Sigmoid colon (tissue), 7 donors: ENCODE measurements around the gene SLC9A5. TPM values are rescaled to one million over a fixed set of nuclear protein-coding genes. Genes with fewer than 3 reads are reported as not detected.

ENCODE experiments used
- DNase-seq: peaks from one replicate; pipeline ENCODE4 v3.0.0-alpha.2; 2019
- H3K27ac ChIP-seq, 4 donors: fragments of 200-600 bp; sonication (generic); one replicate each; pipeline ENCODE4 v1.5.1; 2016 to 2019; ENCODE audit warnings: mild to moderate bottlenecking in 1 of 4
- H3K27me3 ChIP-seq, 3 donors: fragments of 200-600 bp; sonication (generic); one replicate each; pipeline ENCODE4 v1.5.1; 2019; ENCODE audit warnings: mild to moderate bottlenecking in 1 of 3
- H3K36me3 ChIP-seq, 4 donors: fragments of 200-600 bp; sonication (generic); one replicate each; pipeline ENCODE4 v1.5.1; 2016 to 2019
- H3K4me1 ChIP-seq, 4 donors: fragments of 200-600 bp; sonication (generic); one replicate each; pipeline ENCODE4 v1.5.1; 2017 to 2019
- H3K4me3 ChIP-seq, 4 donors: fragments of 200-600 bp; sonication (generic); one replicate each; pipeline ENCODE4 v1.5.1; 2017 to 2019; ENCODE audit warnings: mild to moderate bottlenecking in 2 of 4, moderate library complexity in 1 of 4
- H3K9me3 ChIP-seq, 4 donors: fragments of 200-600 bp in 3 of 4; sonication (generic) in 3 of 4; one replicate each; pipeline versions ENCODE4 v1.5.1 to v1.6.1; 2013 to 2019
- CTCF ChIP-seq, 4 experiments: fragments of 450-650 bp in 3 of 4; fragments of 200-600 bp in 1 of 4; IDR thresholded peaks; one replicate each; pipeline ENCODE4 v1.5.1; 2016 to 2019; ENCODE audit warnings: antibody characterized with exemption in 4 of 4, mild to moderate bottlenecking in 3 of 4, moderate library complexity in 2 of 4
- EP300 ChIP-seq, 4 donors: sonication (generic); formaldehyde crosslinking; IDR thresholded peaks; one replicate each; pipeline ENCODE4 v1.6.1; 2017; ENCODE audit warnings: antibody characterized with exemption in 4 of 4
- POLR2A ChIP-seq, 2 donors: fragments of 450-650 bp; IDR thresholded peaks; one replicate each; pipeline ENCODE4 v1.6.1; 2016; ENCODE audit warnings: antibody characterized with exemption in 2 of 2, mild to moderate bottlenecking in 2 of 2, moderate library complexity in 2 of 2
- POLR2AphosphoS5 ChIP-seq, 4 donors: sonication (generic); formaldehyde crosslinking; IDR thresholded peaks; one replicate each; pipeline ENCODE4 v1.6.1; 2017; ENCODE audit warnings: antibody characterized with exemption in 4 of 4
- WGBS, 2 donors: extraction: QIAGEN DNeasy Blood & Tissue Kit; methylation state at CpG; one replicate each; pipeline ENCODE4 v1.1.7; 2013; 5-methylcytosine and 5-hydroxymethylcytosine counted together
- intact Hi-C: fragments of 100-400 bp; cut with DNase I; formaldehyde crosslinking; loops from one replicate; pipeline ENCODE4 v1.15.1; 2023
- polyA plus RNA-seq, 3 donors: library from polyadenylated mRNA; stranded (reverse); fragments of 200-250 nt; gene quantifications; one replicate each; pipeline ENCODE4 v1.2.3, GENCODE V29; 2013
- total RNA-seq, 4 donors: library from RNA; depleted of rRNA; stranded (reverse); fragments of >200 nt; gene quantifications; one replicate each; pipeline ENCODE4 v1.1.0, GENCODE V29; 2016
- donor health status: healthy with polysubstance abuse.
- donor health status: Bipolar disorder and iron deficiency.
- donor health status: healthy.

Gene SLC9A5
- total and polyA plus RNA-seq, 7 donors: 0.46 to 6.1 (median 0.99) TPM; not detected in 2

DNA sequence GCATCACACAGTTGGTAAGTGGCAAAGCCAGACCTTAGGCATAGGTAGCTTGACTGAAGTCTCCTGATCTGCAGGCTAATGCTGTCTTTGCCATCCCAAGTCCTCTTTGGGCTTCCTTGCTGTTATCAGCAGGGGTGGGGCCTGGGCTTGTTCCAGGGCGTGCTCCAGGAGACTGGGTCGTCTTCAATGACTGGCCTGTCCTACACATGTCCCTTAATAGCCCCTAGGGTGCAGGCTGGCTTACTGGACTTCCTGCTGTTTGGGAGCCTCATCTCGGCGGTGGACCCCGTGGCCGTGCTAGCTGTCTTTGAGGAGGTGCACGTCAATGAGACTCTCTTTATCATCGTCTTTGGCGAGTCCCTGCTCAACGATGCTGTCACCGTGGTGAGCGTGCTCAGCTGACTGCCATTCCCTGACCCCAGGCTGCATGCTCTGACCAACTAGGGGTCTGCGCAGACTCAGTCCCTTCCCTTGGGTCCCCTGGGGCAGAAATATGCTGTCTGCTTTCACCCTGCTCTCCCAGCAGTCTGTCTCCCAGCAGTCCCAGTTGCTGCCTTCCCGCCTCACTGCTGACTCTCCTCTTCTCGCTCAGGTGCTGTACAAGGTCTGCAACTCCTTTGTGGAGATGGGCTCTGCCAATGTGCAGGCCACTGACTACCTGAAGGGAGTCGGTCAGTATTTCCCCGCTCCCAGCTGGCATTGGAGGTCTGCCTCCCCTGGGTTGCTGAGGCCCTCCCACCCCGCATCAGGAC is 6.2 kb downstream of the SLC9A5 start:
- Histone ChIP-seq H3K9me3 (no peaks in the 10 kb centered on the region), H3K27ac (no peak overlapping the region), H3K27me3 (peaks cover 5 to 47% (median 27%) of the 10 kb centered on the region in 3 donors), H3K4me1 (no peaks in the 10 kb centered on the region), H3K36me3 (no peaks in the 10 kb centered on the region), H3K4me3 (no peak overlapping the region)
- TF ChIP-seq CTCF (IDR thresholded peaks at IDR 0.05) (no peak), POLR2AphosphoS5 (IDR thresholded peaks at IDR 0.05) (no peak), POLR2A (IDR thresholded peaks at IDR 0.05) (no peak), EP300 (IDR thresholded peaks at IDR 0.05) (no peak)
- 71 to 90% methylated on average over 18 of the region's 18 CpGs for WGBS, 2 donors
- intact Hi-C loops: no loop called here
- DNase-seq: peak; percentile 58

DNA sequence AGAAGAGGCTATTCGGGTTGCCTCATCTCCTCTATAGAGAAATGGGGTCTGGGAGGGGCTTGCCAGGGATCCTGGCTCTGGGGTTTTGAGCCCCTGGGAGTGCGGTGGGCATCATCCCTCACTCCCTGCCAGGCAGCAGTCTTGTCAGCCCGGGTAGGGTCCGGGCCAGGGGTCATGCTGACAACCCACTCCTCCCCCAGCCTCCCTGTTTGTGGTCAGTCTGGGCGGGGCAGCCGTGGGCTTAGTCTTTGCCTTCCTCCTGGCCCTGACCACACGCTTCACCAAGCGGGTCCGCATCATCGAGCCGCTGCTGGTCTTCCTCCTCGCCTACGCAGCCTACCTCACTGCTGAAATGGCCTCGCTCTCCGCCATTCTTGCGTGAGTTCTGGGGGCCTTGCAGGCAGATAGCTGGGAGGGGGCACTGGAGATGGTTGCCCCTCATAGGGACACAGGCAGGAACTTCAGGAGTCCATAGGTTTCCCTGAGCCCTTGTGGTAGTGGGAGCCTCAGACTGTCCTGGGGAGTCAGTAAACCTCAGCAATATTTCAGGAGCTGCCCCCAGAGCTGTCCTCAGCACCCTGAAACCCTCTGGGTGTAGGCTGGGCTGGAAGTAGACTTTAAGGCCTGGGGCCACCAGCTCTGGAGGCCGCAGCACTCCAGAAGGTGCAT is 6.9 kb downstream of the SLC9A5 start:
- intact Hi-C loops: no loop called here
- DNase-seq: peak; percentile 59
- WGBS, 2 donors: 91 to 92% methylated on average over 17 of the region's 17 CpGs
- H3K27ac ChIP-seq: no peak overlapping the region
- H3K4me3 ChIP-seq: no peak overlapping the region
- TF ChIP-seq CTCF (IDR thresholded peaks at IDR 0.05) (no peak), EP300 (IDR thresholded peaks at IDR 0.05) (no peak), POLR2A (IDR thresholded peaks at IDR 0.05) (no peak), POLR2AphosphoS5 (IDR thresholded peaks at IDR 0.05) (no peak)
- H3K36me3 ChIP-seq: no peaks in the 10 kb centered on the region
- H3K4me1 ChIP-seq: no peaks in the 10 kb centered on the region
- peaks cover 5 to 40% (median 25%) of the 10 kb centered on the region in 3 donors for H3K27me3 ChIP-seq
- H3K9me3 ChIP-seq: no peaks in the 10 kb centered on the region

DNA sequence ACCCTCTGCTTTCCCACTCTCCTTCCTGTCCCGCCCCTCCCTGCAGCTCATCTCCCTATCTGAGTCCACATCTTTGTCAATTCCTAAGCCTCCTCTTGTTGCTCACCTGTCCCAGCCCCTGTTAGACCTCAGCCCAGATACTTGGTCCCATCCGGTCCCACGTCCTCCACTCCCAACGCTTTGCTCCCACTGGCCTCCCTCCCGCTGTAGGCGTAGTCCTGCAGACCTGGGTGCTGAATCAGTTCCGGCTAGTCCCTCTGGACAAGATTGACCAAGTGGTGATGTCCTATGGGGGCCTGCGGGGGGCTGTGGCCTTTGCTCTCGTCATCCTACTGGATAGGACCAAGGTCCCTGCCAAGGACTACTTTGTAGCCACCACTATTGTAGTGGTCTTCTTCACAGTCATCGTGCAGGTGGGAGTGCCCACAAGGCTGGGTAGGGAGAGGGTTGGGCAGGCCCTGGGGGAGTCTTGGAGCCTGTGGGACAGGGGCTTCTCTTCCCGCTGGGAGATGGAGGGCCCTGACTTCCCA is 8.0 kb downstream of the SLC9A5 start:
- intact Hi-C loops: no loop called here
- Histone ChIP-seq H3K4me3 (no peak overlapping the region), H3K27me3 (peaks cover 5 to 29% (median 19%) of the 10 kb centered on the region in 3 donors), H3K27ac (no peak overlapping the region), H3K9me3 (no peaks in the 10 kb centered on the region), H3K4me1 (no peaks in the 10 kb centered on the region), H3K36me3 (no peaks in the 10 kb centered on the region)
- TF ChIP-seq EP300 (IDR thresholded peaks at IDR 0.05) (no peak), POLR2AphosphoS5 (IDR thresholded peaks at IDR 0.05) (no peak), POLR2A (IDR thresholded peaks at IDR 0.05) (no peak), CTCF (IDR thresholded peaks at IDR 0.05) (no peak)
- WGBS, 2 donors: 91 to 97% methylated on average over 11 of the region's 11 CpGs
- peak; percentile 49 for DNase-seq

- intact Hi-C loops: no loop called here
- TF ChIP-seq POLR2AphosphoS5 (IDR thresholded peaks at IDR 0.05) (no peak), POLR2A (IDR thresholded peaks at IDR 0.05) (no peak), EP300 (IDR thresholded peaks at IDR 0.05) (no peak), CTCF (IDR thresholded peaks at IDR 0.05) (no peak)
- Histone ChIP-seq H3K27ac (no peak overlapping the region), H3K36me3 (no peaks in the 10 kb centered on the region), H3K27me3 (peaks cover 5 to 21% (median 13%) of the 10 kb centered on the region in 3 donors), H3K4me3 (no peak overlapping the region), H3K9me3 (no peaks in the 10 kb centered on the region), H3K4me1 (no peaks in the 10 kb centered on the region)
- peak; percentile 47 for DNase-seq
- WGBS, 2 donors: 84 to 85% methylated on average over 4 of the region's 4 CpGs
Observed at GRCh38 chr16:67257486-67258160, 8.8 kb downstream of the SLC9A5 start.
